ENCODE measurements around the gene PTOV1. TPM values are rescaled to one million over a fixed set of nuclear protein-coding genes. Genes with fewer than 3 reads are reported as not detected.

Gene PTOV1
- 10 to 100 TPM; 78.8 to 94.3 TPM for total RNA-seq

GRCh38 chr19:49850487-49851342 lies at the start of gene PTOV1:
PTOV1 (plus strand) TSS chr19:49851159.
- Mint-ChIP-seq H3K36me3 (ENCODE audit: low read depth) (peaks cover 9% of the 10 kb centered on the region), H3K27me3 (ENCODE audit: low read depth) (peaks cover 9% of the 10 kb centered on the region), H3K4me3 (peak within 1 kb of the TSS; percentile 87), H3K27ac (peak within 1 kb of the TSS; percentile 98), H3K4me1 (ENCODE audit: low read depth) (peaks cover 43% of the 10 kb centered on the region), H3K9me3 (ENCODE audit: insufficient read depth) (no peaks in the 10 kb centered on the region)
- ChIA-PET CTCF (interaction anchor here (0.5 to 1.1 kb wide), 4 partner anchors 32 to 172 kb away, joined by 3 to 6 read pairs (median 3); partner anchors contain the start of genes FUZ and MED25), POLR2A (interaction anchor here (0.5 to 2.5 kb wide), 12 partner anchors 8 to 662 kb away, joined by 3 to 13 read pairs (median 4); partner anchors contain the start of genes AKT1S1, FUZ, MED25 and PNKP)
- peak; percentile 92 for DNase-seq
- ATAC-seq, result peak; percentile 79

GRCh38 chr19:49801401-49801888 lies 49.5 kb upstream of the PTOV1 start:
- no peaks in the 10 kb centered on the region for H3K9me3 Mint-ChIP-seq (ENCODE audit: insufficient read depth)
- CTCF ChIA-PET, result no interaction called here
- peaks cover 5% of the 10 kb centered on the region for H3K4me1 Mint-ChIP-seq (ENCODE audit: low read depth)
- ATAC-seq (no peak), DNase-seq (no peak)
- peaks cover 40% of the 10 kb centered on the region for H3K36me3 Mint-ChIP-seq (ENCODE audit: low read depth)
- no peak overlapping the region for H3K27ac Mint-ChIP-seq
- no peak overlapping the region for H3K4me3 Mint-ChIP-seq
- POLR2A ChIA-PET, result no interaction called here
- no peaks in the 10 kb centered on the region for H3K27me3 Mint-ChIP-seq (ENCODE audit: low read depth)

DNA sequence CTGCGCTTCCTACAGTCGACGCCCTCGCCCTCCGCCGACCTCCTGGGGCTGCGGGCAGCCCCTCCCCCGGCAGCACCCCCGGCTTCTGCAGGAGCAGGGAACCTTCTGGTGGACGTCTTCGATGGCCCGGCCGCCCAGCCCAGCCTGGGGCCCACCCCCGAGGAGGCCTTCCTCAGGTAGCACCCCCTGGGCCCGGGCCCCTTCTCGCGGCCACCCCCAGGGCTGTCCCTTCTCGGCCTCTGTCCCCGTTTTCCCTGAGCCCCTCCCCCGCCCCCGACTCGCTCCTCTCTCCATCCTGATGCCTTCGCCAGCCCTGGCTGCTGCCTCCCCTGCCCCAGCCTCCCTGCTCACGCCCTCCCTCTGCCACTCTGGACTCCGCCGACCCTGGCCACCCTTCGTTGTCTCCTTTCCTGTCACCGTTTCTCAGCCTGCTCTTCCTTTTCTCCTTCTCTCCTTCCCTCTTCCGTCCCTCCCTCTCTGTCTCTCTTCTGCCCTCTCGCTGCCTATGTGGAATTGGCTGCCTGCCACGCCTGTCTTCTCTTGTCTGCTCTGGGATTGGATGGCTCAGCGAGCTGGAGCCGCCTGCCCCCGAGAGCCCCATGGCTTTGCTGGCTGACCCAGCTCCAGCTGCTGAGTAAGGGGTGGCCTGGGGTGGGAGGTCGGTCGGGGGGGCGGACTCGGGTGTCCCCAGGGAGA lies 48.8 kb upstream of the PTOV1 start:
- DNase-seq (no peak), ATAC-seq (no peak)
- CTCF ChIA-PET, result no interaction called here
- Mint-ChIP-seq H3K36me3 (ENCODE audit: low read depth) (peaks cover 40% of the 10 kb centered on the region), H3K27me3 (ENCODE audit: low read depth) (no peaks in the 10 kb centered on the region), H3K9me3 (ENCODE audit: insufficient read depth) (no peaks in the 10 kb centered on the region), H3K4me3 (no peak overlapping the region), H3K27ac (no peak overlapping the region), H3K4me1 (ENCODE audit: low read depth) (peaks cover 8% of the 10 kb centered on the region)
- POLR2A ChIA-PET, result no interaction called here

GRCh38 chr19:49802836-49803528 lies 48.0 kb upstream of the PTOV1 start:
- Mint-ChIP-seq H3K9me3 (ENCODE audit: insufficient read depth) (no peaks in the 10 kb centered on the region), H3K27ac (no peak overlapping the region), H3K4me3 (no peak overlapping the region), H3K4me1 (ENCODE audit: low read depth) (peaks cover 16% of the 10 kb centered on the region), H3K27me3 (ENCODE audit: low read depth) (no peaks in the 10 kb centered on the region), H3K36me3 (ENCODE audit: low read depth) (peaks cover 45% of the 10 kb centered on the region)
- POLR2A ChIA-PET, result no interaction called here
- ATAC-seq (no peak), DNase-seq (no peak)
- CTCF ChIA-PET, result no interaction called here

- no peaks in the 10 kb centered on the region for H3K9me3 Mint-ChIP-seq (ENCODE audit: insufficient read depth)
- H3K4me1 Mint-ChIP-seq (ENCODE audit: low read depth), result peaks cover 22% of the 10 kb centered on the region
- DNase-seq, result no peak
- H3K36me3 Mint-ChIP-seq (ENCODE audit: low read depth), result peaks cover 47% of the 10 kb centered on the region
- no peak overlapping the region for H3K27ac Mint-ChIP-seq
- no peak for ATAC-seq
- H3K4me3 Mint-ChIP-seq, result no peak overlapping the region
- H3K27me3 Mint-ChIP-seq (ENCODE audit: low read depth), result no peaks in the 10 kb centered on the region
- POLR2A ChIA-PET, result no interaction called here
- CTCF ChIA-PET, result no interaction called here
These were observed 47.5 kb upstream of the PTOV1 start for GRCh38 chr19:49803529-49803856.

- DNase-seq (no peak), ATAC-seq (no peak)
- H3K36me3 Mint-ChIP-seq (ENCODE audit: low read depth), result peaks cover 41% of the 10 kb centered on the region
- H3K27ac Mint-ChIP-seq, result peak overlapping the region; percentile 95
- ChIA-PET CTCF (interaction anchor here (2.7 kb wide), 1 partner anchor 88 kb away, joined by 9 read pairs; no protein-coding TSS in a partner anchor), POLR2A (no interaction called here)
- H3K27me3 Mint-ChIP-seq (ENCODE audit: low read depth), result no peaks in the 10 kb centered on the region
- H3K9me3 Mint-ChIP-seq (ENCODE audit: insufficient read depth), result no peaks in the 10 kb centered on the region
- peaks cover 37% of the 10 kb centered on the region for H3K4me1 Mint-ChIP-seq (ENCODE audit: low read depth)
- no peak overlapping the region for H3K4me3 Mint-ChIP-seq
These were observed 44.9 kb upstream of the PTOV1 start for GRCh38 chr19:49805822-49806619.

DNA sequence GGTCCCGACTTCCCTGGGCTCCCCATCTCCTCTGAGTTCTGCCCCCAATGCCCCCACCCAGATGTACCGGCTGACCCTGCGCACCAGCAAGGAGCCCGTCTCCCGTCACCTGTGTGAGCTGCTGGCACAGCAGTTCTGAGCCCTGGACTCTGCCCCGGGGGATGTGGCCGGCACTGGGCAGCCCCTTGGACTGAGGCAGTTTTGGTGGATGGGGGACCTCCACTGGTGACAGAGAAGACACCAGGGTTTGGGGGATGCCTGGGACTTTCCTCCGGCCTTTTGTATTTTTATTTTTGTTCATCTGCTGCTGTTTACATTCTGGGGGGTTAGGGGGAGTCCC lies 44.4 kb upstream of the PTOV1 start:
- Mint-ChIP-seq H3K4me3 (no peak overlapping the region), H3K36me3 (ENCODE audit: low read depth) (peaks cover 38% of the 10 kb centered on the region), H3K4me1 (ENCODE audit: low read depth) (peaks cover 37% of the 10 kb centered on the region), H3K9me3 (ENCODE audit: insufficient read depth) (no peaks in the 10 kb centered on the region), H3K27ac (peak overlapping the region; percentile 95), H3K27me3 (ENCODE audit: low read depth) (no peaks in the 10 kb centered on the region)
- DNase-seq, result no peak
- ChIA-PET POLR2A (no interaction called here), CTCF (no interaction called here)
- ATAC-seq, result no peak

- ATAC-seq (peak; percentile 22), DNase-seq (peak; percentile 50)
- Mint-ChIP-seq H3K27ac (peak overlapping the region; percentile 95), H3K4me1 (ENCODE audit: low read depth) (peaks cover 41% of the 10 kb centered on the region), H3K27me3 (ENCODE audit: low read depth) (no peaks in the 10 kb centered on the region), H3K4me3 (no peak overlapping the region), H3K36me3 (ENCODE audit: low read depth) (peaks cover 38% of the 10 kb centered on the region), H3K9me3 (ENCODE audit: insufficient read depth) (no peaks in the 10 kb centered on the region)
- CTCF ChIA-PET, result interaction anchor here (1.1 to 1.2 kb wide), 2 partner anchors 9 to 90 kb away, joined by 3 read pairs; no protein-coding TSS in a partner anchor
- POLR2A ChIA-PET, result no interaction called here
These were observed 43.7 kb upstream of the PTOV1 start for GRCh38 chr19:49807058-49807903.

DNA sequence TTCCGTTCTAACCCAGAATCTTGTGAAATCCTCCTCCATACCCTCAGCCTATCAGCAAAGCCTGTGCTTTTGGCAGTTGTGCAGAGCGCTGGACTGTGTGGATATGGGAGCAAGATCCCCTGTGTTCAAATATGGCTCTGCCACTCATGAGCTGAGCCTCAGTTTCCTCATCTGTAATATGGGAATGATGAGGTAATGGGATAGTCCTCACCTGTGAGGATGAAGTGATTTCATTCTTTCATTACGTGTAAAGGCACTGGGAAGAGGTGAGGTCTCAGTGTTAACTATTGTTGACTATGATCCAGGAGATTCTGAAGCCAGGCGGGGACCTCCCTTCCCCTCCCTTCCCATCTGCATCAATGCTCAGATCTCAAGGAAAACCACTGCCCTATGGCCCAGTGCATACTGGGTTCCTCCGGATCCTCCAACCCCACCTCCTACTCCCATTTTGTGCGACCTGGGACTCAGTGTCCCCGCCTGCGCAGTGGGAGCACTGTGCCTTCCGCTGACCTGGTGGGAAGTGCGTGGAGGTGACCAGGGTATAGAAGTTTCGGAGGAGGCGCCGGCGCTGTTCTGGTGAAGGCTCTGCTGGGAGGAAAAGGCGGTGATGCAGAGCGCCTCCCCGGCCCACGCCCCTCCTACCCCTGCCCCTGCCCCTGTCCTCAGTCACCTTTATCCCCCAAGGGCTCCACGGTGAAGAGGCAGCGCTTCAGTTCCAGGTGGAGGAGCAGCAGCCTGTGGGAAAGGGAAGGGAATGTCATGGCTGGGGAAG lies 42.9 kb upstream of the PTOV1 start:
- Mint-ChIP-seq H3K4me3 (peak overlapping the region; percentile 22), H3K27ac (peak overlapping the region; percentile 95), H3K4me1 (ENCODE audit: low read depth) (peaks cover 49% of the 10 kb centered on the region), H3K27me3 (ENCODE audit: low read depth) (no peaks in the 10 kb centered on the region), H3K9me3 (ENCODE audit: insufficient read depth) (no peaks in the 10 kb centered on the region), H3K36me3 (ENCODE audit: low read depth) (peaks cover 34% of the 10 kb centered on the region)
- ChIA-PET POLR2A (no interaction called here), CTCF (interaction anchor here (1.1 to 1.2 kb wide), 2 partner anchors 10 to 91 kb away, joined by 3 read pairs; no protein-coding TSS in a partner anchor)
- no peak for DNase-seq
- no peak for ATAC-seq

GRCh38 chr19:49808711-49809159 lies 42.2 kb upstream of the PTOV1 start:
- ATAC-seq, result peak; percentile 10
- no peaks in the 10 kb centered on the region for H3K9me3 Mint-ChIP-seq (ENCODE audit: insufficient read depth)
- POLR2A ChIA-PET, result no interaction called here

More at GRCh38 chr19:49808711-49809159, 42.2 kb upstream of the PTOV1 start:
- peak overlapping the region; percentile 72 for H3K27ac Mint-ChIP-seq
- peak overlapping the region; percentile 71 for H3K4me3 Mint-ChIP-seq
- peak; percentile 84 for DNase-seq
- peaks cover 28% of the 10 kb centered on the region for H3K36me3 Mint-ChIP-seq (ENCODE audit: low read depth)
- H3K27me3 Mint-ChIP-seq (ENCODE audit: low read depth), result no peaks in the 10 kb centered on the region
- H3K4me1 Mint-ChIP-seq (ENCODE audit: low read depth), result peaks cover 53% of the 10 kb centered on the region
- CTCF ChIA-PET, result no interaction called here
